ENCODE results near the gene NDUFB2.

- TF ChIP-seq CTCF (IDR thresholded peaks at IDR 0.05 in 8 of 11, conservative IDR thresholded peaks at IDR 0.05 in 3 of 11): no peak
- TF ChIP-seq POLR2A (IDR thresholded peaks at IDR 0.05): no peak
Observed at GRCh38 chr7:140734729-140735128, 38.2 kb downstream of the NDUFB2 start.

Data from spleen (tissue), 7 donors.